Fibroblast of lung (primary cell): Measurements from ENCODE around the gene TMEM205. TPM values are rescaled to one million over a fixed set of nuclear protein-coding genes. Genes with fewer than 3 reads are reported as not detected.
"Not testable (repeated sequence)": the region's sequence is repeated elsewhere in the genome, so short reads cannot be mapped to it uniquely, and the experiment has no call there.

Source experiments
- DNase-seq, 2 donors: peaks; one replicate each; pipeline versions ENCODE4 v3.0.0 to v3.0.0-alpha.2; 2010; ENCODE audit warnings: low read depth in 2 of 2
- H2AFZ ChIP-seq: 2 replicates; pipeline ENCODE4 v1.5.1; 2012; ENCODE audit warnings: low read length, control low read depth, inconsistent platforms
- H3K27ac ChIP-seq: 2 replicates; pipeline ENCODE4 v1.5.1; 2011; ENCODE audit warnings: low read length, control low read depth; ENCODE audit not compliant: insufficient read depth
- H3K27me3 ChIP-seq: 2 replicates; pipeline ENCODE4 v1.5.1; 2011; ENCODE audit warnings: mild to moderate bottlenecking, low read length; ENCODE audit not compliant: control insufficient read depth, insufficient read depth
- H3K36me3 ChIP-seq: 2 replicates; pipeline ENCODE4 v1.5.1; 2011; ENCODE audit warnings: low read length; ENCODE audit not compliant: control insufficient read depth, insufficient read depth
- H3K4me1 ChIP-seq: 2 replicates; pipeline ENCODE4 v1.5.1; 2011; ENCODE audit warnings: low read length; ENCODE audit not compliant: control insufficient read depth, insufficient read depth; ENCODE audit errors: extremely low read depth
- H3K4me2 ChIP-seq: 2 replicates; pipeline ENCODE4 v1.5.1; 2011; ENCODE audit warnings: low read length, control low read depth; ENCODE audit not compliant: insufficient read depth; ENCODE audit errors: extremely low read depth
- H3K4me3 ChIP-seq, 4 experiments: fragments of 200-600 bp in 1 of 4; sonication (generic) in 1 of 4; replicated peaks in 1 of 4; 2 replicates each; pipeline ENCODE4 v1.5.1; 2011 to 2016; ENCODE audit warnings: low read length in 4 of 4, low read depth in 3 of 4, mild to moderate bottlenecking in 3 of 4, control low read depth in 2 of 4, inconsistent platforms in 1 of 4, mixed read lengths in 1 of 4; ENCODE audit not compliant: insufficient read depth in 1 of 4; ENCODE audit errors: control extremely low read depth in 1 of 4
- H3K79me2 ChIP-seq: 2 replicates; pipeline ENCODE4 v1.5.1; 2012; ENCODE audit warnings: mild to moderate bottlenecking, low read length, inconsistent platforms; ENCODE audit not compliant: control insufficient read depth, insufficient read depth
- H3K9ac ChIP-seq: 2 replicates; pipeline ENCODE4 v1.5.1; 2011; ENCODE audit warnings: mild to moderate bottlenecking, low read length, control low read depth; ENCODE audit not compliant: insufficient read depth
- H3K9me3 ChIP-seq: 2 replicates; pipeline ENCODE4 v1.5.1; 2012; ENCODE audit warnings: low read depth, low read length; ENCODE audit not compliant: control insufficient read depth, insufficient read depth
- H4K20me1 ChIP-seq: 2 replicates; pipeline ENCODE4 v1.5.1; 2011; ENCODE audit warnings: low read length; ENCODE audit not compliant: control insufficient read depth, insufficient read depth; ENCODE audit errors: extremely low read depth
- EZH2 ChIP-seq: IDR thresholded peaks from 2 replicates; pipeline ENCODE4 v1.5.1; 2012; ENCODE audit warnings: low read length, control low read depth, mild to moderate bottlenecking; ENCODE audit errors: missing control alignments
- polyA plus RNA-seq, 2 donors: library from polyadenylated mRNA; depleted of rRNA in 1 of 2; stranded (reverse) in 1 of 2; unstranded in 1 of 2; fragments of >200 nt; gene quantifications; 2 replicates each; pipeline ENCODE4 v1.2.1, GENCODE V29; 2011 to 2012; ENCODE audit warnings: missing spikeins in 1 of 2
- total RNA-seq: library from RNA; depleted of rRNA; stranded (reverse); fragments of >200 nt; gene quantifications from 2 replicates; pipeline ENCODE4 v1.2.1, GENCODE V29; 2014
- TF ChIP-seq, protein P1 (sequence below), 2 donors: IDR thresholded peaks in 1 of 2; conservative IDR thresholded peaks in 1 of 2; 1 replicate in 1 of 2; 2 replicates in 1 of 2; pipeline ENCODE4 v1.5.1; 2011 to 2012; ENCODE audit warnings: low read length in 2 of 2, control low read depth in 1 of 2, inconsistent platforms in 1 of 2, low read depth in 1 of 2, mild to moderate bottlenecking in 1 of 2

The TMEM205 gene
- total and polyA plus RNA-seq, 2 donors (not counting 1 experiment from before 2014, with no cell fraction given) = 54.7 to 68.4 TPM

DNA sequence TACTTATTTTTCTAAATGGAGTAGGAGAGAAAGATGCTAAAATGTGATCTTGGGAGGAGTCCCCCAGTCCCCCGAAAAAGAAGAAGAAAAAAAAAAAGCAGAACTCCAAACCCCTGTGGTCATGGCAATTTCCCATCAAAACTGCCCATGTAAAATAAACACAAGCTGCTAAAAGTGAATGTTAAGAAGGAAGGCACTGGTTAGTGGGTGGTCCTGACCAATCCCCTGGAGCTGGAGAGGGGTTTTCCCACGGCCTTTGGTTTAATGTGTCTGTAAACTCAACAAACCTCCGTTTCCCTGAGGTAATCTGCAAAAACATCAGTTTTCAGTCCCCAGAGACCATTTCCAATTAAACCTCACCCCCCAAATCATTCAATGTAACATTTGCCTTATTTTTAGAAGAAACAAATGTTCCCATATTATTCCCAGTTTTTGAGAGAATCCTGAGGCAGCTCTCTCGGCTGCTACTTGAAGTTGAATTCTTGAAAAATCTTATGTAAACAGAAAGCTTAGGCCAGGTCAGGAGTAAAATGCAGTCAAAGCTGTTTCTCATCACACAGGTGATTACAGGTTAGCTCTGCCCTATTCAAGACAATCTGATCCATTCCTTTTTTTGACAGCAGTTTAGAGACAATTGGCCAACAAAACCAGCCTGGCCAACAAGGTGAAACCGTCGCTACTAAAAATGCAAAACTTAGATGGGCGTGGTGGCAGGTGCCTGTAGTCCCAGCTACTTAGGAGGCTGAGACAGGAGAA, 23.6 kb downstream of the TMEM205 start:
- H3K27me3 ChIP-seq = no peaks in the 10 kb centered on the region
- H3K4me3 ChIP-seq = no peak overlapping the region
- no peak overlapping the region for H3K27ac ChIP-seq
- H3K9me3 ChIP-seq = no peaks in the 10 kb centered on the region
- DNase-seq = no peak
- H3K9ac ChIP-seq = no peak overlapping the region
- H4K20me1 ChIP-seq = no peaks in the 10 kb centered on the region
- H3K4me1 ChIP-seq = peaks cover 14% of the 10 kb centered on the region
- H2AFZ ChIP-seq = no peak overlapping the region
- H3K36me3 ChIP-seq = no peaks in the 10 kb centered on the region
- H3K4me2 ChIP-seq = no peak overlapping the region
- no peaks in the 10 kb centered on the region for H3K79me2 ChIP-seq
- TF ChIP-seq, protein P1, sequence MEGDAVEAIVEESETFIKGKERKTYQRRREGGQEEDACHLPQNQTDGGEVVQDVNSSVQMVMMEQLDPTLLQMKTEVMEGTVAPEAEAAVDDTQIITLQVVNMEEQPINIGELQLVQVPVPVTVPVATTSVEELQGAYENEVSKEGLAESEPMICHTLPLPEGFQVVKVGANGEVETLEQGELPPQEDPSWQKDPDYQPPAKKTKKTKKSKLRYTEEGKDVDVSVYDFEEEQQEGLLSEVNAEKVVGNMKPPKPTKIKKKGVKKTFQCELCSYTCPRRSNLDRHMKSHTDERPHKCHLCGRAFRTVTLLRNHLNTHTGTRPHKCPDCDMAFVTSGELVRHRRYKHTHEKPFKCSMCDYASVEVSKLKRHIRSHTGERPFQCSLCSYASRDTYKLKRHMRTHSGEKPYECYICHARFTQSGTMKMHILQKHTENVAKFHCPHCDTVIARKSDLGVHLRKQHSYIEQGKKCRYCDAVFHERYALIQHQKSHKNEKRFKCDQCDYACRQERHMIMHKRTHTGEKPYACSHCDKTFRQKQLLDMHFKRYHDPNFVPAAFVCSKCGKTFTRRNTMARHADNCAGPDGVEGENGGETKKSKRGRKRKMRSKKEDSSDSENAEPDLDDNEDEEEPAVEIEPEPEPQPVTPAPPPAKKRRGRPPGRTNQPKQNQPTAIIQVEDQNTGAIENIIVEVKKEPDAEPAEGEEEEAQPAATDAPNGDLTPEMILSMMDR (conservative IDR thresholded peaks at IDR 0.05 in 1 of 2, IDR thresholded peaks at IDR 0.05 in 1 of 2; ENCODE audit: low read depth in 1 of 2, low read length in 2 of 2) = no peak
- TF ChIP-seq EZH2 = no peak

DNA sequence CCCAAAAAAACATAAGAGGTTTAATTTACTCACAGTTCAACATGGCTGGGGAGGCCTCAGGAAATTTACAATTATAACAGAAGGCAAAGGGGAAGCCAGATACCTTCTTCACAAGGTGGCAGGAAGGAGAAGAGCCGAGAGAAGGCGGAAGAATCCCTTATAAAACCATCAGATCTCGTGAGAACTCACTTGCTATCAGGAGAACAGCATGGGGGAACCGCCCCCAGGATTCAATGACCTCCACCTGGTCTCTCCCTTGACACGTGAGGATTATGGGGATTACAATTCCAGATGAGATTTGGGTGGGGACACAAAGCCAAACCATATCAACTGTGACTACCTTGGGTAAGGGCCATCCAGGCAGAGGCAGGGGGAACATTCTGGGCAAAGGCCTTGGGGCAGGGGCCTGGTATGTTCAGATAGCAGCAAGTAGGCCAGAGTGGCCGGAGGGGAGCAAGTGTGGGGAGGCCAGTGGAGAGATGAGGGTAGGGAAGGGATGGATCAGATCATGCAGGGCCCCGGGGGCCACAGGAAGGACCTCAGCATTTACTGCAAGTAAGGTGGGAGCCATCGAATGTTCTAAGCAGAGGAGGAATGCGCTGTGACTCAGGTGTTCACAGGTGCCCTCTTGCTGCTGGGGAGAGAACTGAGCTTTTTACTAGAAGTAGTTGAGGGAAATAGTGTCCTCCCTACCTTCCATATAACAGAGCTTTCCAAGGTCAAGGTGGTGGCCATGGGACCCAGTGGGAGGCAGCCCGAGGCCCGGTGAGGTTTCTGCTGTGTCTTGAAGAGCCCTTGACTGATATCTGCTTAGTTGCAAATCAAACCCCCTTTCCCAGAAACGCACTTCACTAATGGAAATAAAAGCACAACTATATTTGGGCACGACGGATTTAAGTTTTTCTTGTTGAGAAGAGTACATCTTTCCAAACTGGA, 24.6 kb downstream of the TMEM205 start:
- H3K79me2 ChIP-seq = no peaks in the 10 kb centered on the region
- H3K36me3 ChIP-seq = no peaks in the 10 kb centered on the region
- no peaks in the 10 kb centered on the region for H4K20me1 ChIP-seq
- no peak overlapping the region for H3K27ac ChIP-seq
- no peak overlapping the region for H3K9ac ChIP-seq
- no peaks in the 10 kb centered on the region for H3K27me3 ChIP-seq
- no peak for DNase-seq
- no peak overlapping the region for H3K4me2 ChIP-seq
- H2AFZ ChIP-seq = no peak overlapping the region
- H3K4me1 ChIP-seq = peaks cover 14% of the 10 kb centered on the region
- H3K9me3 ChIP-seq = no peaks in the 10 kb centered on the region
- no peak overlapping the region for H3K4me3 ChIP-seq
- TF ChIP-seq, protein P1 (conservative IDR thresholded peaks at IDR 0.05 in 1 of 2, IDR thresholded peaks at IDR 0.05 in 1 of 2; ENCODE audit: low read depth in 1 of 2, low read length in 2 of 2) = no peak
- no peak for TF ChIP-seq EZH2

DNA sequence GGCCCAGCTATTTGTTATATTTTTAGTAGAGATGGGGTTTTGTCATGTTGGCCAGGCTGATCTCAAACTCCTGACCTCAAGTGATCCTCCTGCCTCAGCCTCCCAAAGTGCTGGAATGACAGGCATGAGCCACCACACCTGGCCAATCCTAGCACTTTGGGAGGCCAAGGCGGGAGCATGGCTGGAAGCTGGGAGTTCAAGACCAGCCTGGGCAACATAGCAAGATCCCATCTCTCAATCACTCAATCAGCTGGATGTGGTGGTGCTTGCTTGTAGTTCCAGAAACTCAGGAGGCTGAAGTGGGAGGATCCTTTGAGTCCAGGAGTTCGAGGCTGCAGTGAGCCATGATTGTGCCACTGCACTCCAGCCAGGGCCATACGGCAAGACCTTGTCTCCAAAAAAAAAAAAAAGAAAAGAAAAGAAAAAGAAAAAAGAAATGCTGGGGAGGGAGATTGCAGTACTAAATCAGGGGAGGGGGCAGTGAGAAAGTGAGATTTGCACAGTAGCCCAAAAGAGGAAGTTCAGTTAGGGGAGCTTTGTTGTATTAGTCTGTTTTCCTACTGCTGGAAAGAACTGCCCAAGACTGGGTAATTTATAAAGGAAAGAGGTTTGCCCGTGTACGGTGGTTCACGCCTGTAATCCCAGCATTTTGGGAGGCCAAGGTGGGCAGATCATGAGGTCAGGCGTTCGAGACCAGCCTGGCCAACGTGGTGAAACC, 25.6 kb downstream of the TMEM205 start:
- H3K36me3 ChIP-seq, H3K27ac ChIP-seq, H3K9ac ChIP-seq, H2AFZ ChIP-seq, H3K79me2 ChIP-seq, H3K27me3 ChIP-seq, DNase-seq, H3K4me2 ChIP-seq, H3K9me3 ChIP-seq, H4K20me1 ChIP-seq, H3K4me3 ChIP-seq: not testable (repeated sequence)
- peaks cover 14% of the 10 kb centered on the region for H3K4me1 ChIP-seq
